Suppressor macrophage treated with lipopolysaccharide for 4 hours (primary cell): Measurements from ENCODE around the gene GLTPD2.
"Not testable (repeated sequence)": the region's sequence is repeated elsewhere in the genome, so short reads cannot be mapped to it uniquely, and the experiment has no call there.

Experiments
- DNase-seq: peaks from one replicate; pipeline ENCODE4 v3.0.0-alpha.2; 2020

GLTPD2 gene

GRCh38 chr17:4811471-4811870 lies 22.7 kb downstream of the GLTPD2 start:
- no peak for DNase-seq

- no peak for DNase-seq
These were observed 23.9 kb downstream of the GLTPD2 start for GRCh38 chr17:4812690-4813089.

- DNase-seq = no peak
These were observed 26.4 kb downstream of the GLTPD2 start for GRCh38 chr17:4815043-4815675.

- DNase-seq = no peak
These were observed 28.1 kb downstream of the GLTPD2 start for GRCh38 chr17:4816826-4817225.

- no peak for DNase-seq
These were observed 29.5 kb downstream of the GLTPD2 start for GRCh38 chr17:4818276-4818675.

- DNase-seq = no peak
These were observed 34.1 kb downstream of the GLTPD2 start for GRCh38 chr17:4822835-4823234.

GRCh38 chr17:4823373-4824089 lies 34.8 kb downstream of the GLTPD2 start:
- no peak for DNase-seq

GRCh38 chr17:4827399-4827798 lies 38.6 kb downstream of the GLTPD2 start:
- DNase-seq = no peak

- not testable (repeated sequence) for DNase-seq
These were observed 44.0 kb downstream of the GLTPD2 start for GRCh38 chr17:4832829-4833177.

GRCh38 chr17:4833178-4833940 lies 44.6 kb downstream of the GLTPD2 start, which contains the start of gene MINK1:
Gene MINK1 (plus strand): TSS chr17:4833340. CDS start chr17:4833584, 244 bp downstream.
- DNase-seq = peak; percentile 95

GRCh38 chr17:4833941-4834680 lies 45.3 kb downstream of the GLTPD2 start:
- DNase-seq = peak; percentile 73

- no peak for DNase-seq
These were observed 45.9 kb downstream of the GLTPD2 start for GRCh38 chr17:4834681-4835020.

- no peak for DNase-seq
These were observed 47.5 kb downstream of the GLTPD2 start for GRCh38 chr17:4836221-4836620.

GRCh38 chr17:4837471-4838308 lies 48.9 kb downstream of the GLTPD2 start:
- DNase-seq = no peak

- no peak for DNase-seq
These were observed 49.6 kb downstream of the GLTPD2 start for GRCh38 chr17:4838309-4838785.

GRCh38 chr17:4839221-4839620 lies 50.5 kb downstream of the GLTPD2 start:
- DNase-seq = no peak
